ENCODE measurements around the gene POLR2J2. TPM values are rescaled to one million over a fixed set of nuclear protein-coding genes. Genes with fewer than 3 reads are reported as not detected.

The POLR2J2 gene
- total RNA-seq (2022; extraction: Qiagen RNA extraction; ENCODE audit: low read depth): 0.25 to 0.69 TPM (median 0.43 TPM) in 5 replicates

DNA sequence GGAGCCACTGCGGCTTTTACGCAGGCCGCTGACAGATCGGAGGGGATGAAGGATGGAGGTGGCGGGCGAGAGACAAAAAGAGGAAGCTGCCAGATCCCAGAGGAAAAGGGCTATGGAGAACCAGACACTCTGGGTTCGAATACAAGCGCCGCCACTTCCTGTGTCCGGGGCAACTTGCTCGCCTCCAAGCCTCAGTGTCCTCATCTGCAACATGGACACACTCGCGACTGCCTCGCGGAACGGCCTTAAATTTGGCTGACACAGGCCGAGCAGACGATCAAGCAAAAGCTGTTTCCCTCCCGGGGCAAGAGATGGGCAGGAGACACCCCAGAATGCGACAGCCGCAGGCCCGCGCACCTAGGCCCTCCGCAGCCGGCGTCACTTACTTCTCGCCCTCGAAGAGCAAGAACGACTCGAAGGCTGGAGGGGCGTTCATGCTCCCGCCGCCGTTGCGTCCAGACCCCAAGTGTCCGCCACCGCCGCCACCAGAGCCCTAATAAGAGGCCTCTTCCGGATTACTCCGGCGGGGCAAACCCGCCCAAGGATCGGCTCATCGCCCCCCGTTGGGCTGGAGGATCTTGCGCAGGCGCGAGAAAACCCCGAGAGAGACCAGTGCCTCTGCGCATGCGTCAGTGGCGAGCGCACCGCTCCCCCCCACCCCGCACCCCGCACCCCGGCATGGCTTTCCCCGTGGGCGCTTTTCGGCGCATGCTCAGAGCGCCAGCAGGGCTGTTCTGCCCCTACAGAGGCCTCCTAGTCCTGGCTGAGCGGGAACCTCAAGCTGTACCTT lies at the start of gene POLR2J2:
POLR2J2 (minus strand) TSS at position 498 of the 790 bp plus-strand sequence; CDS start at position 436, 62 bp downstream.

DNA sequence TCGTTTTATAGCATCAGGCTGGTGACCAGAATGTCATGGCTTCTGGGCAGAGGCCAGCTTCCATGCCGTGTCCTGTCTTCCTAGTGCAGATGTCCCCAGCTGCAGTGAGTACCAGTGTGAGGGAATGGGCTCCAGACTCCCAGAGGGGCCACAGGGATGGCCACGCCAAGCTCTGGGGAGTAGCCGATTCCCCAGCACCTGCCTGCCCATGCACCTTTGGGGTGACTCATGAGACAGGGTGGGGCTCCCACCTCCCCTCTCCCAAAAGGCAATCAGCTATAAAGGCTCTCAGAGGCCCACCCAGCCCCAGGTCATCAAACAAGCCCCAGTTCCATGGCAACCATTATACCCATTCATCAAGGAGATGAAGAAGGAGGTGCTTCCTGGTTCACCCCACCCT lies 21.5 kb downstream of the POLR2J2 start, which contains the start of gene SPDYE2B:
SPDYE2B (plus strand) TSS at position 396 of the 400 bp plus-strand sequence. CDS start 2,030 bp downstream, outside the sequence.

DNA sequence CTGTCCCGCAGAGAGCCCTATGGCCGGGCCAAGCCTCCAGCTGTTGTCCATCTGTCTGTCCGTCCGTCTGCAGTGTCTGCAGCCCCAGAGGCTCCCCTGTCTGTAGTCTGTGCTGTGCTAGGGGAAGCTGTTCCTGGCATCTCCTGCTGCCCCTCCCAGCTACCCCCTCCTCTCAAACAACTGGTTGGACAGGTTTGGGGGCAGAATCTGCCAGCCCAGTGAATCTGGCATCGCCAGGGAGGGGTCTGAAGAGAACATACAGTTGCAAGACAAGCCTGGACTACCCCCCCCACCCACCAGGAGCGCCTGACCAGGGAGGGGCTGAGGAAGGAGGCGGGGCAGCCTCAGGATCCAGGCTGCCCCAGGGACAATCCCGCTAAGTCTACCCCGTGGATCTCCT lies 28.8 kb downstream of the POLR2J2 start, which contains the start of gene UPK3BL1:
UPK3BL1 (minus strand) TSS at position 101 of the 400 bp plus-strand sequence; CDS start at position 51, 50 bp downstream.

DNA sequence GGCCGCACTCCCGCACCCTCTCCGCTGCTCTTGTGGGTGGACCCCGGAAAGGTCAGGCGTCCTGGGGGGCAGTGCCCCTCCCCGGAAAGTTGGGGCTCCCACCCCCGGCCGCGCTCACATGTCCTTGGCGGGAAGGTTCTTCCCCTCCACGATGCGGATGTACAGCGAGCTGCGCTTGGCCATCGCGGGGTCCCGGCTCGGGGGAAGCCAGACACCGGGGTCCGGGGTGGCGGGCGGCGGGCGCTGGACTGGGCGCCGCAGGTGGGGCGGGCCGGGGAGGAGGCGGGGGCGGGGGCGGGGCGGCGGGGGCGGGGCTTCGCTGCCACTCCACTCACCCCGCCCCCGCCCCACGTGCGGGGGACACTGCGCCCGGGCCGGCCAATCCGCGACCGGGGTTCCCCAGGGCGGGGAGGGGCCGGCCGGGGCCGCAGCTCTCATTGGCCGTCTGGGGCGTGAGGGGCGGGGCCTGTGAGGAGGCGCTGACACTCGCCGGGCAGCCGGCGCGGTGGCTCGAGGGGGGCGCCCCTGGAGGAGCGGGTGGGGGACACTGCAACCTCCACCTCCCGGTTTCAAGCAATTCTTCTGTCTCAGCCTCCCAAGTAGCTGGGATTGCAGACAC lies 54.8 kb downstream of the POLR2J2 start, which contains the start of gene RASA4:
RASA4 (minus strand) TSS at position 250 of the 619 bp plus-strand sequence; CDS start at position 183, 67 bp downstream.

Other genes starting within 250 kb of the POLR2J2 start
- gene ORAI2, start 238.1 kb downstream of the POLR2J2 start, total RNA-seq (2022; extraction: Qiagen RNA extraction; ENCODE audit: low read depth): 32.8 to 42.5 TPM (median 36.7 TPM) in 5 replicates
- gene ALKBH4, start 206.8 kb downstream of the POLR2J2 start, total RNA-seq (2022; extraction: Qiagen RNA extraction; ENCODE audit: low read depth): 11.1 to 12.7 TPM (median 12.3 TPM) in 5 replicates
- 21.3 to 35.3 TPM (median 30.8 TPM) in 5 replicates for gene LRWD1, start 206.7 kb downstream of the POLR2J2 start, total RNA-seq (2022; extraction: Qiagen RNA extraction; ENCODE audit: low read depth)
- gene POLR2J, start 192.7 kb downstream of the POLR2J2 start, total RNA-seq (2022; extraction: Qiagen RNA extraction; ENCODE audit: low read depth): 97.2 to 129 TPM (median 106 TPM) in 5 replicates
- gene RASA4B, start 153.9 kb downstream of the POLR2J2 start, total RNA-seq (2022; extraction: Qiagen RNA extraction; ENCODE audit: low read depth): 1.4 to 1.9 TPM (median 1.7 TPM) in 5 replicates
- 1.1 to 3.8 TPM (median 3.1 TPM) in 5 replicates for gene UPK3BL2, start 128.0 kb downstream of the POLR2J2 start, total RNA-seq (2022; extraction: Qiagen RNA extraction; ENCODE audit: low read depth)
- 0.05 TPM in 1 of 5 replicates, not detected in the others for gene SPDYE2, start 120.4 kb downstream of the POLR2J2 start, total RNA-seq (2022; extraction: Qiagen RNA extraction; ENCODE audit: low read depth)
- 17.0 to 40.9 TPM (median 31.8 TPM) in 5 replicates for gene POLR2J3, start 99.1 kb downstream of the POLR2J2 start, total RNA-seq (2022; extraction: Qiagen RNA extraction; ENCODE audit: low read depth)
- gene RASA4, start 54.9 kb downstream of the POLR2J2 start, total RNA-seq (2022; extraction: Qiagen RNA extraction; ENCODE audit: low read depth): 2.2 to 2.9 TPM (median 2.6 TPM) in 5 replicates
- gene UPK3BL1, start 28.9 kb downstream of the POLR2J2 start, total RNA-seq (2022; extraction: Qiagen RNA extraction; ENCODE audit: low read depth): 10.2 to 17.4 TPM (median 14.0 TPM) in 5 replicates
- gene SPDYE2B, start 21.3 kb downstream of the POLR2J2 start, total RNA-seq (2022; extraction: Qiagen RNA extraction; ENCODE audit: low read depth): 0.05 TPM in 1 of 5 replicates, not detected in the others
- gene FAM185A, start 77.3 kb upstream of the POLR2J2 start, total RNA-seq (2022; extraction: Qiagen RNA extraction; ENCODE audit: low read depth): 4.9 to 8.3 TPM (median 7.2 TPM) in 5 replicates
- 0.05 to 0.10 TPM (median 0.08 TPM) in 3 of 5 replicates, not detected in the others for gene LRRC17, start 241.3 kb upstream of the POLR2J2 start, total RNA-seq (2022; extraction: Qiagen RNA extraction; ENCODE audit: low read depth)

Data from A549 treated with DMSO at 1 μM for 4 hours (cell line).